Tibial artery (tissue), 4 donors: ENCODE data around the gene CSF1R.

Experiments
- DNase-seq, 2 donors: peaks; one replicate each; pipeline ENCODE4 v3.0.0-alpha.2; 2019
- H3K27ac ChIP-seq, 2 donors: fragments of 200-600 bp; sonication (generic) in 1 of 2; 1 replicate in 1 of 2; 2 replicates in 1 of 2; pipeline ENCODE4 v1.5.1; 2018 to 2019; ENCODE audit warnings: mild to moderate bottlenecking in 1 of 2
- H3K27me3 ChIP-seq, 2 donors: fragments of 200-600 bp; sonication (generic) in 1 of 2; one replicate each; pipeline versions ENCODE4 v1.5.1 to v1.6.0; 2016 to 2019
- H3K36me3 ChIP-seq, 3 donors: fragments of 200-600 bp; sonication (generic) in 2 of 3; one replicate each; pipeline ENCODE4 v1.5.1; 2016 to 2019; ENCODE audit warnings: mild to moderate bottlenecking in 2 of 3
- H3K4me1 ChIP-seq, 4 donors: fragments of 200-600 bp; sonication (generic) in 2 of 4; 1 replicate in 3 of 4; 2 replicates in 1 of 4; pipeline ENCODE4 v1.5.1; 2016 to 2019
- H3K4me3 ChIP-seq, 2 donors: fragments of 200-600 bp; sonication (generic) in 1 of 2; 1 replicate in 1 of 2; 2 replicates in 1 of 2; pipeline ENCODE4 v1.5.1; 2018 to 2019; ENCODE audit warnings: mild to moderate bottlenecking in 2 of 2
- H3K9me3 ChIP-seq, 3 donors: fragments of 200-600 bp; sonication (generic) in 1 of 3; one replicate each; pipeline ENCODE4 v1.5.1; 2016 to 2019
- intact Hi-C: fragments of 100-400 bp; cut with DNase I; formaldehyde crosslinking; loops from one replicate; pipeline ENCODE4 v1.15.0; 2023; ENCODE audit warnings: low total_unique reads
- TF ChIP-seq, protein P1 (sequence below), 2 experiments: fragments of 200-600 bp in 1 of 2; fragments of 450-650 bp in 1 of 2; IDR thresholded peaks; one replicate each; pipeline ENCODE4 v1.5.1; 2017 to 2019; ENCODE audit warnings: antibody characterized with exemption in 2 of 2, mild to moderate bottlenecking in 1 of 2, moderate library complexity in 1 of 2

CSF1R gene

GRCh38 chr5:150055326-150056074 is 30.9 kb downstream of the CSF1R start:
- Histone ChIP-seq H3K4me3 (no peak overlapping the region), H3K36me3 (peaks cover 35 to 56% (median 44%) of the 10 kb centered on the region in 3 donors), H3K4me1 (peaks cover 0 to 4% (median 0%) of the 10 kb centered on the region in 4 donors), H3K9me3 (no peaks in the 10 kb centered on the region), H3K27ac (no peak overlapping the region), H3K27me3 (no peaks in the 10 kb centered on the region)
- DNase-seq: peak in 1 of 2 donors; percentile 12
- intact Hi-C loops: no loop called here
- TF ChIP-seq, protein P1, sequence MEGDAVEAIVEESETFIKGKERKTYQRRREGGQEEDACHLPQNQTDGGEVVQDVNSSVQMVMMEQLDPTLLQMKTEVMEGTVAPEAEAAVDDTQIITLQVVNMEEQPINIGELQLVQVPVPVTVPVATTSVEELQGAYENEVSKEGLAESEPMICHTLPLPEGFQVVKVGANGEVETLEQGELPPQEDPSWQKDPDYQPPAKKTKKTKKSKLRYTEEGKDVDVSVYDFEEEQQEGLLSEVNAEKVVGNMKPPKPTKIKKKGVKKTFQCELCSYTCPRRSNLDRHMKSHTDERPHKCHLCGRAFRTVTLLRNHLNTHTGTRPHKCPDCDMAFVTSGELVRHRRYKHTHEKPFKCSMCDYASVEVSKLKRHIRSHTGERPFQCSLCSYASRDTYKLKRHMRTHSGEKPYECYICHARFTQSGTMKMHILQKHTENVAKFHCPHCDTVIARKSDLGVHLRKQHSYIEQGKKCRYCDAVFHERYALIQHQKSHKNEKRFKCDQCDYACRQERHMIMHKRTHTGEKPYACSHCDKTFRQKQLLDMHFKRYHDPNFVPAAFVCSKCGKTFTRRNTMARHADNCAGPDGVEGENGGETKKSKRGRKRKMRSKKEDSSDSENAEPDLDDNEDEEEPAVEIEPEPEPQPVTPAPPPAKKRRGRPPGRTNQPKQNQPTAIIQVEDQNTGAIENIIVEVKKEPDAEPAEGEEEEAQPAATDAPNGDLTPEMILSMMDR (IDR thresholded peaks at IDR 0.05): no peak

DNA sequence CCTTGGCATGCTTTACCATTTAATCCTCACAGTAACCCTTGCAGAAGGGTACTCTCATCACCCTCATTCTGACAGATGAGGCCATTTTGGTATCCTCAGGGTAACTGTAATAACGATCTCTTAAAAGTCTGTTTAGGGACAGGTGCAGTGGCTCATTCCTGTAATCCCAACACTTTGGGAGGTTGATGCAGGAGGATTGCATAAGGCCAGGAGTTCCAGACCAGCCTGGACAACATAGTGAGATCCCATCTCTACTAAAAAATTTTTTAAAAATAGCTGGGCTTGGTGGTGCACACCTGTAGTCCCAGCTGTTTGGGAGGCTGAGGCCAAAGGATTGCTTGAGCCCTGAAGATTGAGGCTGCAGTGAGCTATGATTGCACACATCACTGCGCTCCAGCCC is 31.8 kb downstream of the CSF1R start:
- no peak overlapping the region for H3K4me3 ChIP-seq
- intact Hi-C loops: no loop called here
- H3K27ac ChIP-seq: no peak overlapping the region
- H3K36me3 ChIP-seq: peaks cover 44 to 66% (median 53%) of the 10 kb centered on the region in 3 donors
- peaks cover 0 to 4% (median 0%) of the 10 kb centered on the region in 4 donors for H3K4me1 ChIP-seq
- TF ChIP-seq, protein P1 (IDR thresholded peaks at IDR 0.05): no peak
- H3K27me3 ChIP-seq: no peaks in the 10 kb centered on the region
- no peaks in the 10 kb centered on the region for H3K9me3 ChIP-seq
- no peak for DNase-seq

DNA sequence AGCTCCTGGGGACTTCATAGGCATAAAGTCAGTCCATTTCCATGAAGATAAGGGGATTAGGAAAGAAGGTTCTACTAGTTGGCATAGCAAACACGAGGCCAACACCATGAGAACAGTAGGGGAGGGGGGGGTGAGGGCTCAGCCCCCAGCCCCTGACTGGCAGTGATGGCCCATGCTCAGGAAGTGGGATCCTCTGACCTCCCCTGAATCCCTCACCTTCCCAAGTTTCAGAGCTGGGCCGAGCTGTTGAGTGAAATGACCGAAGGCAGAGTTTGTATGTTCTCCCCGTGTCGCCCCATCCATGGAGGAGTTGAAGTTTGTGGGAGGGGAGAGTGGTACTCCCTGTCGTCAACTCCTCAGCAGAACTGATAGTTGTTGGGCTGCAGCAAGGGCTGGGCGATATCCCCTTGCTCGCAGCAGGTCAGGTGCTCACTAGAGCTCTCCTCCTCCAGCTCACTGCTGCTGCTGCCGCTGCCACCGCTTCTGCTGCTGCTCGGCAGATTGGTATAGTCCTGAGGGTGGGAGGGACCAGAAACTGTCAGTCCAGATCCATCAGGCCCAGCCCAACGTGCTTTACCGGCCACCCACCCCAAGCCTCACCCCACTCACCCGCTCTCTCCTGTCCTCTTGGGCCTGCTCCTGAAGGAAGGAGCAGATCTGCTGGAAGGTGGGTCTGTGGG is 32.5 kb downstream of the CSF1R start:
- intact Hi-C loops: no loop called here
- H3K4me1 ChIP-seq: peaks cover 0 to 4% (median 0%) of the 10 kb centered on the region in 4 donors
- no peak overlapping the region for H3K27ac ChIP-seq
- TF ChIP-seq, protein P1 (IDR thresholded peaks at IDR 0.05): no peak
- DNase-seq: no peak
- no peaks in the 10 kb centered on the region for H3K27me3 ChIP-seq
- H3K36me3 ChIP-seq: peaks cover 51 to 73% (median 60%) of the 10 kb centered on the region in 3 donors
- H3K9me3 ChIP-seq: no peaks in the 10 kb centered on the region
- H3K4me3 ChIP-seq: no peak overlapping the region

GRCh38 chr5:150052956-150053712 is 33.2 kb downstream of the CSF1R start:
- TF ChIP-seq, protein P1 (IDR thresholded peaks at IDR 0.05): no peak
- no peaks in the 10 kb centered on the region for H3K9me3 ChIP-seq
- H3K4me1 ChIP-seq: peaks cover 0 to 4% (median 0%) of the 10 kb centered on the region in 4 donors
- DNase-seq: no peak
- H3K27me3 ChIP-seq: no peaks in the 10 kb centered on the region
- intact Hi-C loops: no loop called here
- H3K27ac ChIP-seq: no peak overlapping the region
- H3K4me3 ChIP-seq: no peak overlapping the region
- H3K36me3 ChIP-seq: peaks cover 59 to 80% (median 67%) of the 10 kb centered on the region in 3 donors

DNA sequence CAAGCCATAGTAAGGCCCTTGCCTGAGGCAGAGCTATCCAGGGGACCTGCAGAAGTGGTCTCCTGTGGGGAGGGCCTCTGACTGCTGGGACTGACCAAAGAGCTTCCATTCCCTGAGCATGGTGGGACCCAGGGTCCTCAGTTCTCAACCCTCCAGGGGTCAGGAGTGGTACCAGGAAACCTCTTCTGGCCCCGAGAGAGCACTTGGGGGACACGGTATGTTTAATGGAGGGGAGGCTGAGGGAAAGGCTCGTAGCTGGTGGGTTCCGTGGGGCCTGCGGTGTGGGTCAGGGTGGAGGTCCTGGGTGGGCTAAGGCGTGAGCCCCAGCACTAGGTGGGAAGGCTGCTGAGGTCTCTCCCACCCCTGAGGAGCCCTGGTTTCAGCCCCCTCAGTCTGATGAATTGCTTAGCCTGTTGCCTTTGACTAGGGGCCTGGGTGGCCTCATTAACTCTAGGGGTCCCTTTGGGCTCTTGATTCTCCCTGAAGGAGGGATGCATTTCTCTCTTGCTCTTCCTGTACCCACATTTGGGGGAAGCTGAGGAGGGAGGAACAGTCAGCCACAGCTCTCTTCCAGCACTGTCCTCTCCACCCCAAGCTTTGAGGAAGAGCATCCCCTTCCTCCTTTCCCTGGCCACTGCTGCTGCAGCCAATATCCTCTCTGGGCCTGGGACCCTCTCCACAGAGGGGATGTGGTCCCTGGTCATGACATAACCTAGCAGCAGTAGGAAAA is 34.0 kb downstream of the CSF1R start:
- H3K27ac ChIP-seq: no peak overlapping the region
- DNase-seq: no peak
- no peak overlapping the region for H3K4me3 ChIP-seq
- no peaks in the 10 kb centered on the region for H3K27me3 ChIP-seq
- H3K4me1 ChIP-seq: peaks cover 0 to 4% (median 0%) of the 10 kb centered on the region in 4 donors
- no peaks in the 10 kb centered on the region for H3K9me3 ChIP-seq
- intact Hi-C loops: no loop called here
- TF ChIP-seq, protein P1 (IDR thresholded peaks at IDR 0.05): no peak
- H3K36me3 ChIP-seq: peaks cover 66 to 88% (median 75%) of the 10 kb centered on the region in 3 donors
